A673 (cell line): ENCODE measurements around the gene CYP4A22. TPM values are rescaled to one million over a fixed set of nuclear protein-coding genes. Genes with fewer than 3 reads are reported as not detected.

ENCODE experiments used
- total RNA-seq: library from RNA; stranded (reverse); gene quantifications from 2 replicates; pipeline ENCODE4 v1.2.3, GENCODE V29; 2021

The CYP4A22 gene
- total RNA-seq, 1 experiment from 2014 or later = not detected

Other genes starting within 250 kb of the CYP4A22 start
- gene CYP4A11, start 196.0 kb upstream of the CYP4A22 start, total RNA-seq = not detected in 2 replicates
- not detected in 2 replicates for gene CYP4X1, start 113.8 kb upstream of the CYP4A22 start, total RNA-seq
- gene CYP4Z1, start 70.2 kb upstream of the CYP4A22 start, total RNA-seq = not detected in 2 replicates
- not detected in 2 replicates for gene PDZK1IP1, start 52.6 kb downstream of the CYP4A22 start, total RNA-seq
- gene TAL1, start 94.8 kb downstream of the CYP4A22 start, total RNA-seq = 0.11 TPM in 2 replicates
- 39.3 and 43.4 TPM in 2 replicates for gene STIL, start 176.7 kb downstream of the CYP4A22 start, total RNA-seq
- gene CMPK1, start 196.3 kb downstream of the CYP4A22 start, total RNA-seq = 65.4 and 69.4 TPM in 2 replicates